H1 (cell line): ENCODE measurements around the gene ATG4C. TPM values are rescaled to one million over a fixed set of nuclear protein-coding genes. Genes with fewer than 3 reads are reported as not detected.
A peak's percentile ranks its signal among the peaks of the same experiment; 100 is the strongest.

Experiments
- CTCF ChIA-PET: fragments of 300-600 bp; sonication (Branson Sonifier 250); formaldehyde crosslinking; loops from one replicate; lab custom pipeline; 2021; ENCODE audit not compliant: partially characterized antibody; lab: Charles Lee
- POLR2A ChIA-PET: fragments of 300-600 bp; sonication (Branson Sonifier 250); formaldehyde crosslinking; loops from one replicate; lab custom pipeline; 2021; ENCODE audit warnings: inconsistent platforms; ENCODE audit not compliant: partially characterized antibody; lab: Charles Lee
- DNase-seq, 2 experiments: peaks; one replicate each; pipeline versions ENCODE4 v3.0.0 to v3.0.0-alpha.2; 2010 to 2022; ENCODE audit warnings: low spot score in 2 of 2, low read depth in 1 of 2, mixed read lengths in 1 of 2
- FAIRE-seq: peaks from 2 replicates; lab custom pipeline; 2011; peaks lifted over from hg19 to GRCh38; lab: Jason Lieb, UNC
- H2AFZ ChIP-seq: 2 replicates; pipeline ENCODE4 v1.8.1; 2012; ENCODE audit warnings: low read length, inconsistent platforms
- H2AK5ac ChIP-seq: 2 replicates; pipeline ENCODE4 v1.6.1; 2013; ENCODE audit warnings: low read depth, low read length
- H2BK120ac ChIP-seq: replicated peaks from 2 replicates; pipeline ENCODE3; 2013; ENCODE audit warnings: low read depth, low read length, inconsistent platforms
- H2BK12ac ChIP-seq: 2 replicates; pipeline ENCODE4 v1.6.1; 2013; ENCODE audit warnings: low read depth, low read length
- H2BK15ac ChIP-seq: 2 replicates; pipeline ENCODE4 v1.6.1; 2013; ENCODE audit warnings: low read length
- H2BK20ac ChIP-seq: 2 replicates; pipeline ENCODE4 v1.6.1; 2013; ENCODE audit warnings: low read length
- H2BK5ac ChIP-seq: 2 replicates; pipeline ENCODE4 v1.6.1; 2013; ENCODE audit warnings: low read depth, low read length
- H3K14ac ChIP-seq: 2 replicates; pipeline ENCODE4 v1.6.1; 2013; ENCODE audit warnings: inconsistent platforms; ENCODE audit not compliant: insufficient read length
- H3K18ac ChIP-seq: 2 replicates; pipeline ENCODE4 v1.6.1; 2013; ENCODE audit warnings: low read length; ENCODE audit errors: extremely low read depth
- H3K23ac ChIP-seq: 2 replicates; pipeline ENCODE4 v1.6.1; 2013; ENCODE audit warnings: inconsistent platforms; ENCODE audit not compliant: insufficient read length
- H3K23me2 ChIP-seq: 2 replicates; pipeline ENCODE4 v1.6.1; 2013; ENCODE audit warnings: low read depth, low read length
- H3K27ac ChIP-seq: 2 replicates; pipeline ENCODE4 v1.6.1; 2011; ENCODE audit warnings: low read depth, low read length, inconsistent platforms
- H3K27me3 ChIP-seq, 4 experiments: replicated peaks in 1 of 4; 1 replicate in 1 of 4; 2 replicates in 3 of 4; pipeline versions ENCODE4 v1.6.1 to v1.8.1; 2011 to 2013; ENCODE audit warnings: low read length in 3 of 4, mild to moderate bottlenecking in 3 of 4, inconsistent platforms in 2 of 4, mixed read lengths in 2 of 4, moderate library complexity in 1 of 4; ENCODE audit not compliant: control insufficient read depth in 3 of 4, insufficient read depth in 3 of 4; ENCODE audit errors: extremely low read depth in 1 of 4
- H3K36me3 ChIP-seq, 4 experiments: 2 replicates each; pipeline versions ENCODE4 v1.6.1 to v1.8.1; 2011 to 2013; ENCODE audit warnings: mild to moderate bottlenecking in 4 of 4, low read length in 3 of 4, moderate library complexity in 2 of 4, control low read depth in 1 of 4, inconsistent platforms in 1 of 4; ENCODE audit not compliant: insufficient read depth in 4 of 4, control insufficient read depth in 2 of 4
- H3K4ac ChIP-seq: replicated peaks from 2 replicates; pipeline ENCODE3; 2013; ENCODE audit warnings: low read length, low read depth, mixed read lengths, inconsistent platforms; ENCODE audit not compliant: insufficient read length
- H3K4me1 ChIP-seq, 4 experiments: replicated peaks in 1 of 4; 1 replicate in 1 of 4; 2 replicates in 3 of 4; pipeline versions ENCODE4 v1.6.1 to v1.8.1; 2011 to 2013; ENCODE audit warnings: low read length in 3 of 4, inconsistent platforms in 2 of 4, mixed read lengths in 1 of 4; ENCODE audit not compliant: insufficient read depth in 4 of 4, control insufficient read depth in 3 of 4
- H3K4me2 ChIP-seq, 2 experiments: 2 replicates each; pipeline versions ENCODE4 v1.6.1 to v1.8.1; 2011 to 2013; ENCODE audit warnings: low read depth in 2 of 2, low read length in 2 of 2, control low read depth in 1 of 2, inconsistent platforms in 1 of 2, mild to moderate bottlenecking in 1 of 2; ENCODE audit not compliant: insufficient read depth in 1 of 2
- H3K4me3 ChIP-seq, 4 experiments: fragments of 200-600, 300-600 bp in 1 of 4; sonication (generic), shearing (Covaris generic), sonication (Bioruptor Twin) in 1 of 4; 2 replicates each; pipeline versions ENCODE4 v1.5.1 to v1.8.1; 2011 to 2016; ENCODE audit warnings: low read length in 4 of 4, low read depth in 3 of 4, control low read depth in 2 of 4, inconsistent platforms in 2 of 4, mild to moderate bottlenecking in 2 of 4, mixed read lengths in 1 of 4, moderate library complexity in 1 of 4; ENCODE audit not compliant: insufficient read depth in 2 of 4; ENCODE audit errors: extremely low read depth in 1 of 4
- H3K56ac ChIP-seq: replicated peaks from 2 replicates; pipeline ENCODE3; 2013; ENCODE audit warnings: low read depth, mild to moderate bottlenecking, mixed read lengths, low read length, inconsistent platforms; ENCODE audit not compliant: insufficient read length
- H3K79me1 ChIP-seq: 2 replicates; pipeline ENCODE4 v1.6.1; 2013; ENCODE audit warnings: low read depth, low read length, control low read depth
- H3K79me2 ChIP-seq, 2 experiments: 2 replicates each; pipeline versions ENCODE4 v1.6.1 to v1.8.1; 2012 to 2013; ENCODE audit warnings: low read length in 2 of 2, mild to moderate bottlenecking in 2 of 2, inconsistent platforms in 1 of 2; ENCODE audit not compliant: insufficient read depth in 2 of 2, control insufficient read depth in 1 of 2
- H3K9ac ChIP-seq, 4 experiments: replicated peaks in 1 of 4; 1 replicate in 1 of 4; 2 replicates in 3 of 4; pipeline versions ENCODE4 v1.6.1 to v1.8.1; 2011 to 2013; ENCODE audit warnings: low read depth in 3 of 4, low read length in 3 of 4, control low read depth in 2 of 4, mild to moderate bottlenecking in 2 of 4, moderate library complexity in 2 of 4, inconsistent platforms in 1 of 4; ENCODE audit errors: extremely low read depth in 1 of 4
- H3K9me3 ChIP-seq, 2 experiments: 2 replicates each; pipeline versions ENCODE4 v1.6.1 to v1.8.1; 2012 to 2013; ENCODE audit warnings: mild to moderate bottlenecking in 2 of 2, moderate library complexity in 2 of 2, control low read depth in 1 of 2, inconsistent platforms in 1 of 2, low read depth in 1 of 2, low read length in 1 of 2, mixed read lengths in 1 of 2; ENCODE audit not compliant: insufficient read depth in 2 of 2
- H4K20me1 ChIP-seq, 2 experiments: replicated peaks in 1 of 2; 2 replicates each; pipeline versions ENCODE3 to v1.8.1; 2011 to 2013; ENCODE audit warnings: inconsistent platforms in 2 of 2, low read length in 2 of 2, mild to moderate bottlenecking in 1 of 2; ENCODE audit not compliant: insufficient read depth in 2 of 2, control insufficient read depth in 1 of 2
- H4K5ac ChIP-seq: 2 replicates; pipeline ENCODE4 v1.6.1; 2013; ENCODE audit warnings: low read length, low read depth, mixed read lengths, inconsistent platforms; ENCODE audit not compliant: insufficient read length
- H4K8ac ChIP-seq: 2 replicates; pipeline ENCODE4 v1.8.0; 2013; ENCODE audit warnings: mild to moderate bottlenecking, moderate library complexity, low read length, inconsistent platforms; ENCODE audit not compliant: insufficient read depth; ENCODE audit errors: extremely low read depth
- H4K91ac ChIP-seq: replicated peaks from 2 replicates; pipeline ENCODE3; 2013; ENCODE audit warnings: low read length, mixed read lengths, inconsistent platforms; ENCODE audit not compliant: insufficient read length
- CREB1 ChIP-seq: IDR thresholded peaks from 2 replicates; pipeline ENCODE4 v1.6.1; 2012; ENCODE audit warnings: inconsistent platforms
- CTCF ChIP-seq, 3 experiments: IDR thresholded peaks; 1 replicate in 2 of 3; 2 replicates in 1 of 3; pipeline versions ENCODE4 v1.5.1 to v1.6.1; 2011; ENCODE audit warnings: low read length in 3 of 3, mild to moderate bottlenecking in 3 of 3, inconsistent platforms in 2 of 3, low read depth in 1 of 3, moderate library complexity in 1 of 3; ENCODE audit not compliant: insufficient read depth in 1 of 3; ENCODE audit errors: control extremely low read depth in 1 of 3
- GTF2F1 ChIP-seq: IDR thresholded peaks from 2 replicates; pipeline ENCODE4 v1.6.1; 2012; ENCODE audit warnings: low read depth, low read length, improper control_type of control experiment, borderline replicate concordance
- HDAC6 ChIP-seq: IDR thresholded peaks from one replicate; pipeline ENCODE4 v1.7.1; 2012; ENCODE audit warnings: low read depth, mild to moderate bottlenecking, inconsistent platforms, low read length, moderate library complexity
- KDM1A ChIP-seq: fragments of 200-600, 300-600 bp; sonication (generic); IDR thresholded peaks from 2 replicates; pipeline ENCODE4 v1.7.1; 2016; ENCODE audit warnings: mild to moderate bottlenecking, low read length, borderline replicate concordance
- KDM4A ChIP-seq: IDR thresholded peaks from one replicate; pipeline ENCODE4 v1.7.1; 2012; ENCODE audit warnings: low read depth, mild to moderate bottlenecking, moderate library complexity, low read length, inconsistent platforms; ENCODE audit not compliant: severe bottlenecking
- POLR2AphosphoS5 ChIP-seq: IDR thresholded peaks from 2 replicates; pipeline ENCODE4 v1.6.1; 2011; ENCODE audit warnings: low read depth, low read length
- RBBP5 ChIP-seq: IDR thresholded peaks from 2 replicates; pipeline ENCODE4 v1.7.1; 2012; ENCODE audit warnings: low read depth, mild to moderate bottlenecking, inconsistent platforms, low read length, moderate library complexity, borderline replicate concordance
- SAP30 ChIP-seq: fragments of 300-600 bp; sonication (generic); IDR thresholded peaks from 2 replicates; pipeline ENCODE4 v1.7.1; 2012; ENCODE audit warnings: low read length, moderate library complexity, mild to moderate bottlenecking, inconsistent platforms; ENCODE audit not compliant: insufficient read depth, insufficient replicate concordance
- SUZ12 ChIP-seq: fragments of 200-600 bp; sonication (generic); IDR thresholded peaks from 2 replicates; pipeline ENCODE4 v1.6.1; 2012; ENCODE audit warnings: mild to moderate bottlenecking, inconsistent platforms, low read length, moderate library complexity, mixed read lengths
- WGBS, 2 experiments: shearing (Covaris generic) in 1 of 2; methylation state at CpG; one replicate each; pipeline versions ENCODE4 v1.1.6 to v1.1.7; 2013 to 2015; ENCODE audit warnings: low lambda C conversion rate in 2 of 2, mixed read lengths in 2 of 2, inconsistent platforms in 1 of 2, low coverage in 1 of 2, missing lambda C conversion rate in 1 of 2; ENCODE audit not compliant: insufficient replicate concordance in 2 of 2, insufficient coverage in 1 of 2, insufficient read length in 1 of 2; ENCODE audit errors: extremely low coverage in 1 of 2, missing lambda C conversion rate in 1 of 2; 5-methylcytosine and 5-hydroxymethylcytosine counted together
- polyA plus RNA-seq, 7 experiments: library from polyadenylated mRNA; depleted of rRNA in 3 of 7; stranded (reverse) in 5 of 7; unstranded in 2 of 7; fragments of >200 nt in 5 of 7; fragments of 200-250 nt in 2 of 7; gene quantifications; 1 replicate in 5 of 7; 2 replicates in 1 of 7; 4 replicates in 1 of 7; pipeline versions ENCODE4 v1.2.1 to v1.2.3, GENCODE V29; 2011 to 2013; ENCODE audit warnings: missing spikeins in 2 of 7, mixed read lengths in 2 of 7
- total RNA-seq: library from RNA; stranded (reverse); fragmentation: NEBNext Ultra II Directional; extraction: Animal tissue kit (Norgen Biotek cat#: 25700); gene quantifications from 2 replicates; pipeline ENCODE4 v1.2.1, GENCODE V29; 2021

Gene ATG4C
- total and polyA plus RNA-seq, 2 of the 8 experiments (the other 6 are each of a cell fraction or from before 2014, with no cell fraction given): 5.1 to 22.2 TPM

- Histone ChIP-seq H3K23me2 (no peaks in the 10 kb centered on the region), H4K8ac (no peak overlapping the region), H3K14ac (no peak overlapping the region), H4K5ac (no peak overlapping the region), H2AK5ac (no peak overlapping the region), H2AFZ (no peak overlapping the region), H3K4me2 (no peak overlapping the region), H3K56ac (no peak overlapping the region), H3K79me1 (no peaks in the 10 kb centered on the region), H2BK5ac (no peak overlapping the region), H3K4me3 (no peak overlapping the region), H3K27me3 (no peaks in the 10 kb centered on the region), H3K36me3 (no peaks in the 10 kb centered on the region), H3K9me3 (peaks cover 0 to 4% of the 10 kb centered on the region in 2 experiments; a peak in 1 of 4 replicates), H2BK20ac (no peak overlapping the region), H3K18ac (no peak overlapping the region), H2BK12ac (no peak overlapping the region), H4K20me1 (no peaks in the 10 kb centered on the region), H3K23ac (no peak overlapping the region), H3K27ac (no peak overlapping the region), H2BK120ac (no peak overlapping the region), H3K4me1 (no peaks in the 10 kb centered on the region), H3K79me2 (no peaks in the 10 kb centered on the region), H2BK15ac (no peak overlapping the region), H3K4ac (no peak overlapping the region), H3K9ac (no peak overlapping the region), H4K91ac (no peak overlapping the region)
- DNase-seq (no peak), FAIRE-seq (peak; percentile 89)
- ChIA-PET POLR2A (interaction anchor here (0.6 to 0.8 kb wide), 3 partner anchors 58 to 1276 kb away, joined by 3 read pairs; partner anchors contain the start of gene DOCK7), CTCF (interaction anchor here (0.6 to 4.7 kb wide), 43 partner anchors 8 to 570 kb away, joined by 3 to 50 read pairs (median 3); no protein-coding TSS in a partner anchor)
- WGBS, 2 experiments: 75% methylated on average over 12 of the region's 12 CpGs; no CpG with 5 or more reads in 1 of the 2 experiments
- no peak for TF ChIP-seq KDM1A
- no peak for TF ChIP-seq HDAC6
- TF ChIP-seq KDM4A: no peak
- TF ChIP-seq CREB1: no peak
- no peak for TF ChIP-seq RBBP5
- no peak for TF ChIP-seq POLR2AphosphoS5
- peak in 2 of 3 experiments; percentile 46 to 49; a peak in 2 of 4 replicates for TF ChIP-seq CTCF (IDR thresholded peaks at IDR 0.05; ENCODE audit: control extremely low read depth in 1 of 3, insufficient read depth in 1 of 3, low read depth in 1 of 3, low read length in 3 of 3)
- TF ChIP-seq SAP30: no peak
- no peak for TF ChIP-seq SUZ12
- no peak for TF ChIP-seq GTF2F1
Observed at GRCh38 chr1:62746086-62746808, 37.7 kb upstream of the ATG4C start.
